Brain pericyte (primary cell): ENCODE results near the gene MAP4K2.
A peak's percentile ranks its signal among the peaks of the same experiment; 100 is the strongest.

ENCODE experiments used
- DNase-seq: peaks from one replicate; pipeline ENCODE4 v3.0.0-alpha.2; 2012; ENCODE audit warnings: low read depth, low spot score

The MAP4K2 gene

DNA sequence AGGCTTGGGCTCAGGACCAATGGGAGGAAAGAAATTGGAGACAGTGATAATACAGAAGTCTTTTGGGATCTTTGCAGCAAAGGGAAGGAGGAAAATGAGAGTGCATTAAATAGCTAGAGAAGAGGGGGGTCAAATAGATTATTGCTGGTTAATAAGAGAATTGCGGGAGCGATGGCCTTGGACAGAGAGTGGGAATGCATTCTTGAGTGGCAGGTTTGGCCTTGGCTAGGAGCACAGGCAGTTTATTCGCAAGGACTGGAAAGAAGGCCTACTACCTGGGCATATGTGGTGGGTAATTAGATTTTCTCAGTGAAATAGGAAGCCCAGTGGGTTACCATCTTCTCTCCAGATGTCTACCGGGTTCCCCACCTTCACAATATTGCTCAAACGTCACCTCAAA, 10.8 kb upstream of the MAP4K2 start:
- no peak for DNase-seq

DNA sequence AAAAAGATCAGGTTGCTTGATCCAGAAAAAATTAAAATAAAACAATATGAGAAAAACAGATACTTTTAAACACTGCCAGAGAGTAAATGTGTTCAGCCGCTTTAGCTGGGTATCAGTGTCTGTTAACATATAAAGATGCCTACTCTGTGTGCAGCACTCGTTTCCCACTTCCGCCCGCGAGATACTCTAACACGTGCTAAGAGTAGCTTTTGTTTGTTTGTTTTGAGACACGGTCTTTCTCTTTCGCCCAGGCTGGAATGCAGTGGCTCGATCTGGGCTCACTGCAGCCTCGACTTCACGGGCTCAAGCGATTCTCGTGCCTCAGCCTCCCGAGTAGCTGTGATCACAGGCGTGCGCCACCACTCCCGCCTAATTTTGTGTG, 7.9 kb upstream of the MAP4K2 start:
- DNase-seq: no peak

DNA sequence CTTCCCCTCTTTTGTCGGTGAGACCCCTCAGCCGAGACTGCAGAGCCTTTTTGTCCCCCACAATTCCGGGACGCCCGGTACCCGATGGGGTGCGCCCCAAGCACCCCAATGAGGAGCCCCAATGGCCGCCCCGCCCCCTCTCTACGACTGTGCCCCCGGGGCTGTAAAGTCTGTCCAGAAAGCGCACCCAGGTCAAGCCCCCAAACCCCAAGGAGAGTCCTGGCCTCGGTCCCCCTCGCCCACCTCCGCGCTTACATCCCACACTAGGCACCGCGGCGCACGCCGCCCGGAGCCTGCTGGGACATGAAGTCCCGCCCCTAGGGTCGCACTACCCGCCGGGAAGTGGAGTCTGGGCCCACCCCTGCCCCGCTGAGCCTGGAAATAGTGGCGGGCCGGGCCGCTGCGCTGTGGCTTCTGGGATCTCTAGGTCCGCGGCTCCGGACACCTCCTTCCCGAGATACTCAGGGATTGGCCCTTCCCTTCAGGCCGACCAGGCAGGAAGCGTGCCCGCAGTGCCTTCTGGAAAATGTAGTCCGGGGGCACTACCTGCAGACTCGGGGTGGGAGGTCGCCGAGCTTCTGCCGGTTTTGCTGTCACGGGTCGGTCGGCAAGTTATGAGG, 7.4 kb upstream of the MAP4K2 start, which contains the start of gene MEN1:
Gene MEN1, minus strand, starts transcription at position 281 of the 620 bp plus-strand sequence. CDS start 442 bp downstream, outside the sequence.
- peak; percentile 89 for DNase-seq

DNA sequence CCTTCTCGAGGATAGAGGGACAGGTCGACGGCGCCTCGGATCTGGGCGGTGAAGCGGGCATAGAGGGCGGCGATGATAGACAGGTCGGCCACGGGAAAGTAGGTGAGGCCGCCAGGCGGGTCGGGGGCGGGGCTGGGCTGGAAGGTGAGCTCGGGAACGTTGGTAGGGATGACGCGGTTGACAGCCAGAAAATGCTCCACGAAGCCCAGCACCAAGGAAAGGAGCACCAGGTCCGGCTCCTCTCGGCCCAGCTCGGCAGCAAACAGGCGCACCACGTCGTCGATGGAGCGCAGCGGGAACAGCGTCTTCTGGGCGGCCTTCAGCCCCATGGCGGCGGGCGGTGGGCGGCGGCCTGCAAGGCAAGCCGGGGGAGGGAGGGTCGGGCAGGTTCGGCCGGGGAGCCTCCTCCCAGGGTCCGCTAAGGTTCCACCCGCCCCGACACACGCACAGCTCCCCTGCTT, 6.8 kb upstream of the MAP4K2 start:
- DNase-seq: no peak

DNA sequence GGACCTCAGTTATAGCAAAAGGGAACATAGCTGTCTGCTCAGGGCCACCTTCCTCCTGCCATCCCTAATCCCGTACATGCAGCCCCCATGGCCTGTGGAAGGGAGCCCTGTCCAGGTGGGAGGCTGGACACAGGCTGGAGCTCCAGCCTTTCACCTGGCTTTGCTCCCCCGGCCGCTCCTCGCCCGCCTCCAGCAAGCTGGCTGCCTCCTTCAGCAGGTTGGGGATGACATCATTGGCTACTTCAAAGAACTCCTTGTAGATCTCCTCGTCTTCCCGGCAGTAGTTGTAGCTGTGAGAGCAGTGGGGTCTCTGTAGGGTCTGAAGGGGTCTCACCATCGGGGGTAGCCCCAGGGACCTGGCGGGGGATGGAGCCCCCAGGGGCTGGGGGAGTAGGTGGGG, 2.5 kb upstream of the MAP4K2 start:
- DNase-seq: no peak

DNA sequence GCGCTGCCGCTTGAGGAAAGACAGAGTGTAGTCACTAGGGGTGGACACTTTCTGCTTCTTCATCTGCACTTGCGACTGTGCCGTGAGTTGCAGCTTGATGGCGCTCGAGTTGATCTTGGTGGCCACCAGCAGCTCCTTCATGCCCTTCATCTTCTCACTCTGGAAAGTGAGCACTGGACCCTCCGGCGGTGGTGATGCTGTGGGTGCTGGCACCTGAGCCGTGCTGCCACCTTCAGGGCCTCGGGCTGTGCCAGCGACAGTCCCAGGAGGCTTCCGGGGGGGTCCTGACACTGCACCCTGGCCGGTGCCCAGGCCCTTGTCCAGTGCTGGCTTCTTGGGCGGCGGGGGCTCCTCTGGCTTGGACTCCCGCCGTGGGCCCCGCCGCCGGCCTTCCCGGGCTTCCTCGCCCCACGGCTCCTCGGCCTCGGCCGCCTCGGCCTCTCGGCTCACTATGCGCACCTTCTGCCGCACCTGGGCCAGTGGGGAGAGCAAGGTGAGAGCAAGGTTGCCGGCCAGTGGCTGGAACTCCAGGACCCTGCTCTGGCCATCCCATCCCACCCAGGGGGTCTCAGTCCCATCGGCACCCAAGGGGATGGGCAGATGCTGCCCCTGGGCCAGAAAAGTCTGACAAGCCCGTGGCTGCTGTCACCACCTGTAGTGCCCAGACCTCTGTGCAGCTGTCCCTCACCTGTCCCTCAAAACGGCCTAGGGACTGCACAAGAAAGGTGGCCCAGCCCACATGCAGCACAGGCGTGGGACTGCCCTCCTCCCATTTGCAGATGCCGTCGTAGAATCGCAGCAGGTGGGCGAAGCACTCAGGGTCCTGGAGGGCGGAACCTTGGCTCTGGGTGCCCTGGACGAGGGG, 1.6 kb upstream of the MAP4K2 start:
- no peak for DNase-seq

DNA sequence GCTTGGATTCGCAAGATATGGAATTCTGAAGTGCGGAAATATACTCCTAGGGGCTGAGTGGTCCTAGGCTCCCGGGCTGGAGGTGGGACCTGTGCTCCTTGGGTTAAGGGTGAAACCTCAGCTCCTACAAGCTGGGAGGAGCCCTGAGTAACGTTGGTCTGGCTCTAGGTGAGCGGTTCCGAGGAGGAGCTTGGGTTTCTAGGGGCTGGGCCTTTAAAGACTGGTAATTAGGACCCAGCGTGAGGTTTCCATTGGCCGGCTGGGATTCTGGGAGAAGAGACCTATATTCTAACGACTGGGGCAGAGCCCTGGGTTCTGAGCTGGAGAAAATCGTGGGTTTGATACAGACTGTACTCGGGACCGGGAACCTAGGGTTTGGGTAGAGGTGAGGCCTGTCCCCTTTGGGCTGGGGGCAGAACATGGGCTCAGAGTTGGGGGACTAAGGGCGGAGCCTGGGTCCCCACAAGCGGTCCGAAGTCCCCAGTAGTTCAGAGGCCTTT, 882 bp upstream of the MAP4K2 start:
- no peak for DNase-seq

DNA sequence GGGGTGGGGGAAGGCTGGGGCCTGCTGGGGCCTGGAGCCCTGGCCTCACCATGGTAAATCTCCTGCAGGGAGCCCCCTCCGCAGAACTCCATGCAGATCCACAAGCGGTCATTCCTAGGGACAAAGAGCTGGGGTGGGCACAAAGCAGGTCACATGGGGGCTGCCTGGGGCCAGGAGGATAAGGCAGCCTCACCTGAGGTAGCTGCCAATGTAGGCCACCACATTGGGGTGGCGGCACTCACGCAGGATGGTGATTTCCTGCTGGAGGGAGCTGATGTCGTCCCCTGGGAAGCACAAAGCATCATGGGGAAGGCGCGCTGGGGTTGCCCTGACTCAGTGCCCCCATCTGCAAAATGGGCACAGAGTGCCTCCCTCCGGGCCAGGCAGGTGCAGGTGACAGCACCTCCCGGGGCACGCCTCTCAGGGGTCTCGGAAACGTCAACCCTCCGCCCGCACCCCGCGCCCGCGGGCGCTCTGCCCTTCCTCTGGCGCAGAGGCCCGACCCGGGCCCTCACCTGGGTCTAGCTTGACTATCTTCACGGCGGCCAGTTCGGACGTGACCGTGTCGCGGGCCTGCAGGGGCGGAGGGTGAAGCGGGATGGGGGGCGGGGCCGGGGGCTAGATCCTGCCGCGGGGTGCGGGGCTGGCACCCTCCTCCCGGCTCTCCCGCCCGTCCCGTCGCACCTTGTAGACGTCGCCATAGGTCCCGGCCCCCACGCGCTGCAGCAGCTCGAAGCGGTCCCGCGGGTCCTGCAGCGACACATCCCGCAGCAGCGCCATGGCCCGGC, 450 bp downstream of the MAP4K2 start:
- DNase-seq: no peak

DNA sequence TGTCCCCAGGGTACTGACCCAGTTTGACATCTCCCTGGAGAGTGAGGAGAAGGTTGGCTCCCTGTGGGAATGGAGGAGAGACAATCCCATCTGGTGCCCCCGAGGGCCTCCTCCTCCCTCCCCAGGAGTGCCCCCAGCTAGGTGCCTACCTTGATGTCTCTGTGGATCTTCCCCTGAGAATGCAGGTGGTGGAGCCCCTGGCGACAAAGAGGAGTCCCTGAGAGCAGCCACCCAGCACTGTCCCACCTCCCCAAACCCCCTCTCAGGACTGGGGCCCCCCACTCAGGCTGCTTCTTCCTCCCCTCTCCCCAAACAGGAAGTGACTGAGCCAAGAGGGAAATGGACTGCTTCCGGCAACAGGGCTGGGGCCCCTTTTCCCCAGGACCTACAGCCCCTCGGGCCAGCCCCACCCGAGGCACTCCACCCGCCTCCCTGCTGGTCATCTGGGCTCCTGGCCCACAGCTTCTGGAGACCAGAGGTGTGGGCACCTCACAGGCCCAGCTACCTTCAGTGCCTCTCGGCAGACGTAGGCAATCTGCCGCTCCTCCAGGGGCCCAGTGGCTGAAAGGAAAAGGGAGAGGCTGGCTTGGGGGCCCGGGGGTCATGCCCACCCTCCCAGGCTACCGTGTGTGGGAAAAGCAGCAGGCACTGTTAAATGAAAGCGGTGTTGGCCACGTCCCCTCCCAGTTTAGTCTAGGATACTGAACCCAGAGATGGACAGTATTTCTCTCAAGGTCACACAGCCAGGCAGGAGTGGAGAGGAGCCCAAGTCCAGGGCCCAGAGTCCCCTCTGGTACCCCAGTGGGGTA, 1.2 kb downstream of the MAP4K2 start:
- DNase-seq: no peak

DNA sequence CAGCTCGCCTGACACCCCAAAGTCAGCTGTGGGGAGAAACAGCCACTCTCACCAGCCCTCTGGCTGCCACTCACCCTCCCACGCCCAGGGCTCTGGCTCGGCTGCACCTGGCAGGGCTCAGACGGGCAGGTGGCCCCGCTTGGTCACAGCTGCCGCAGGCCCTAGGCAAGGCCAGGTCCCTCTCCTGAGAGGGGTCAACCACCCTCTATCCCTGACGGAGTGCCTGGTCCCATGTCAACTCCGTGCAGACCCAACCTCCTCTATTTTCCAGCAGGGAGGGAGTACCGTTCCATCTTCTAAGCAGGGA, 1.9 kb downstream of the MAP4K2 start:
- DNase-seq: no peak

DNA sequence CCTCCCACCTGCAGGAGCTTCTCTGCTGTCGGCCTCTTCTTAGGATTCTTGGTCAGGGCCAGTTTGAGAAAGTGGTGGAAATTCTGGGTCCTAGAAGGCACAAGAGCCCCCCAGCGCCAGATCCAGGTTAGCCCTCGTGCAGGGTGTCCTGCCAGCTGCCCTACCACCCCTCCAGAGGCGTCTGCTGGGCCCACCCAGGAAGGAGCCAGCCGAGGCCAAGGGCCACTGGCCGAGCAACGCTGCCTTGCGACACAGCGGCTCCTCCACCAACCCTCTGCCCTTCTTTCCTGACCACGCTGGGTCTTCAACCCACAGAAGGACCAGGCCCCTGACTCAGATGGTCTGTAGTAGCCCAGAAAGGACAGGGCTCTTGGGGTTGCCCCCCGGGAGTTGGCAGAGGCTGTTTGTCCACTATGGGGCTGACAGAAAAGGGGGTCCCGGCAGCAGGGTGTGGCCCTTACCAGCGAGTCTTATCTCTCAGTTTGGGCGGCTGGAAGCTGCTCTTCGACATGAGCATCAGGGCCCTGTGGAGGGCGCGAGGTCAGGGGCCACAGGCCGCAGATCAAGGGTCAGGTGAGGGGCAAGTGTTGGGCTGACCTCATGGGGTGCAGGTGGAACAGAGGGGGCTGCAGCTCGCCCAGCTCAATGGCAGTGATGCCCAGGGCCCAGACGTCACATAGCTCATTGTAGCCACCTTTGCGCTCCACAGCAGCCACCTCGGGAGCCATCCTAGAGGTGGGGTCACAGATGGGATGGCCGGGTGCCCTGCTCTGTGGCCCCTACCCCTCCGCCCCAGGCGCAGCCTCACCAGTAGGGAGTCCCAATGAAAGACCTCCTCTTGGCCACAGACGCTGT, 2.5 kb downstream of the MAP4K2 start:
- DNase-seq: no peak

DNA sequence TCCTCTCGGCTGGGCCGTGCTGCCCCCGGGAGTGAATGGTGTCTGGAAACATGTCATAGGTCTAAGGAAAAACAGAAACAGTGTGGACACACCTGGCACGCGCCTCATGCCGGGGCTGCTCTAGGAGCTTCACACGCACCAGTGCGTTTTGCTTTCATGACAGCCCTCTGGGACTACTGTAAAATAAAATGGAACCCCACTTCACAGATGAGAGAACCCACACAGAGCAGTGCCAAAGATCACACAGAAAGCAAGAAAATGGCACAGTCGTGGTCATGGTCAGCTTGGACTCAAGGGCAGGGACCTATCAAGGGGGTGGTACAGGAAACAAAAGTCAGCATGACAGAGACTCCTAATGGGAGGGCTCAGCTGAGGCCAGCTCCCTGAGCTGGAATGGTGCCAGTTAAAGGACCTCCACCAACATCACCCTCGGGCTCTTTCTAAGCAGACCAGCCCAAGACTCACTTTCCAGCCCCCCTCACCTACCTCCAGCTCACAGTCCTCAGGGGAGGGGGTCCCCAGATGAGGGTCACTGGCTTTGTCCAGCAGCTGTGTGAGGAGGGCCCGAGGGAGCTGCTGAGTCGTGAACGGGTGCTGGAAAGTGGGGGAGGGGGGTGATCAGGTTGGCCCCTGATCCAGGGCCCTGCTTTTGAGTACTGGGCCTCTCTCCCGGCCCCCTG, 3.3 kb downstream of the MAP4K2 start:
- DNase-seq: no peak

DNA sequence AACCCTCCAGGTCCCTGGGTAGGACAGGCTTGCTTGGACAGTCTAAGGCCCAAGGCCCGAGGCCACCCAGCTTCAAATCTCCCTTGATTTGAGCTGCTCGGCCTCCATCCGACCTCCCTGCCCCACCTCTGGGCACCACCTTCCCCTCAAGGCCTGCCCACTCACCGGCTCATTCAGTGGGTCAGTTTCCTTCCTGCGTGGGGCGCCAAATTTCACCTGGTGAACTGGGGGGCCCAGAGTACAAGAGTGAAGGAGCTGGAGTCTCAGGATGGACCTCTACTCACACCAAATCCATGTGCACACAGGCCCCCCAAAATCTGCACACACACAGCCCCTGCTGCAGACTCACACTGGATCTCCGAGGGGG, 3.8 kb downstream of the MAP4K2 start:
- no peak for DNase-seq

DNA sequence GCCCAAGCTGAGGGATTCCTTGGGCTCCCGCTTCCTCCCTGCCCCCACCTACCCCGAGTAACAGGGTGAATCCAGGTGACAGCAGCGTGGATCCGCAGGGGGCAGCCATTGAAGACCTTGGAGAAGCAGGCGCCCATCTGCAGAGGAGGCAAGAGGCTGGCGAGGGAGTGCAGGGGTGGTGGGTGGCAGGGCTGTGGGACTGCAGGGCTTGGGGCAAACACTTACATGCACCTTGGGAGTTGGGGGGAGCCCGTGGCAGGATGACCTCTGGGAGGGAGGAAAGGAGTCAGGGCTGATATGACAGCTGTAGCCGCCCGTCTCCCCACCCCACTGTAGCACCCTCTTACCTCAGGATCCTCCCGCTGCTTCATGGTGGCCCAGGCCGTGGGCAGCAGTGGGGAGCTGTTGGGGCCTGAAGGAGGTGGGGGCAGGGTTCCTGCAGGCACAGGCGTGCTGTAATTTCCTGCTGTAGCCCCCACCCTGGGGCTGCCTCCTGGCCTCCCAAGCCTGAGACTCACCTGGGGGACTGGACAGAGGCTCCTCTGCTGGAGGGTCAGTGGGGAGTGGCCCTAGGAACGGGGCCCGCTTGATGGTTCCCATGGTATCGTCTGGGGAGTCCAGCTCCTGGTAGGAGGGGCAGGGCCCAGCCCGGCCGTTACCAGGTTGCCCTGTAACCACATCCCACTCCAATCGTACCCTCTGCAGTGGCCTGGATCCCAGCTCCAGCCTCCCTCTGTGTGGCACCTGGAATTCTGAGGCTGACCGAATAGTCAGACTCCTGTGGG, 6.1 kb downstream of the MAP4K2 start:
- no peak for DNase-seq

DNA sequence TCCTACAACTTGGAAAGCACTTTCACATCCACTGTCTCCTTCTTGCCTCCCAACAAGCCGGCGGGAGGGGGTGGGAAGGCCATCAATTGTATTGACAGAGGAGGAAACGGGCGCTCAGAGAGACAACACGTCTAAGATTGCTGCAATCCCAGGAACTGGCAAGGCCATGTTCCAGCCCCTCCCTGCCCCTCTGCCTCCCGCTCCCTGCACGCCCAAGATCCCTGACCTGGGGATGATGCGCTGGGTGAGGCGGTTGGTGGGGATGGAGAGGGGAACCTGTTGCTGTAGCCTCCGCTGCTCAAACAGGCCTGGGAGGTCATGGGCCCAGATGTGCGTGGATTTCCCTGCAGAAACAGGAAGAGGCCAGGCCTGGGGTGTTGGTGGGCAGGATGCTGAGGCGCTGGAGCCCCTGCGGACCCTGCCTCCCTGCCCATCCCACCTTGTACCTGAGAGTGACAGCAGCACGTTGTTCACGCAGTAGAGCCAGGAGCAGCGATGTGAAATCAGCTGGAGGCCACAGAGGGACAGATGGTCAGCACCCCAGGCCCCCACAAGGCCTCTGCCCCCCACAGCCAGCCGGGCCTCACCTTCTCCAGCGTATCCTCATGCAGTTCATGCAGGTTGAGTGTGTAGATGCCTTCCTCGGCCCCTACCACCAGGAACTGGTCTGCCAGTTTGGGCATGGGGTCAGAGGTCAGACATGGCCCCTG, 6.8 kb downstream of the MAP4K2 start:
- no peak for DNase-seq

DNA sequence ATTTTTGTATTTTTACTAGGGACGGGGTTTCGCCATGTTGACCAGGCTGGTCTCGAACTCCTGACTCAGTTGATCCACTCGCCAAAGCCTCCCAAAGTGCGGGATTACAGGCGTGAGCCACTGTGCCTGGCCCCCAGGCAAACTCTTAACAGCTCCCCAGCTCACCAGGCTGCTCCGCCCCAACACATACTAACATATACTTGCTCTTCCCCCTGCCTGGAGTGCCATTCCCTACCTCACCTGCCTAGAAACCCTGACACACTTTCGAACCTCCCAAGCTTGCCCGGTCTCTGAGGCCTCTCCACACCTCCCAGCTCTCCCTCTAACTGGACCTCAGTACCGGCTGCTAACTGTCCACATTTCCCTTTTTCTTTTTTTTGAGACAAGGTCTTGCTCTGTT, 8.5 kb downstream of the MAP4K2 start:
- no peak for DNase-seq

DNA sequence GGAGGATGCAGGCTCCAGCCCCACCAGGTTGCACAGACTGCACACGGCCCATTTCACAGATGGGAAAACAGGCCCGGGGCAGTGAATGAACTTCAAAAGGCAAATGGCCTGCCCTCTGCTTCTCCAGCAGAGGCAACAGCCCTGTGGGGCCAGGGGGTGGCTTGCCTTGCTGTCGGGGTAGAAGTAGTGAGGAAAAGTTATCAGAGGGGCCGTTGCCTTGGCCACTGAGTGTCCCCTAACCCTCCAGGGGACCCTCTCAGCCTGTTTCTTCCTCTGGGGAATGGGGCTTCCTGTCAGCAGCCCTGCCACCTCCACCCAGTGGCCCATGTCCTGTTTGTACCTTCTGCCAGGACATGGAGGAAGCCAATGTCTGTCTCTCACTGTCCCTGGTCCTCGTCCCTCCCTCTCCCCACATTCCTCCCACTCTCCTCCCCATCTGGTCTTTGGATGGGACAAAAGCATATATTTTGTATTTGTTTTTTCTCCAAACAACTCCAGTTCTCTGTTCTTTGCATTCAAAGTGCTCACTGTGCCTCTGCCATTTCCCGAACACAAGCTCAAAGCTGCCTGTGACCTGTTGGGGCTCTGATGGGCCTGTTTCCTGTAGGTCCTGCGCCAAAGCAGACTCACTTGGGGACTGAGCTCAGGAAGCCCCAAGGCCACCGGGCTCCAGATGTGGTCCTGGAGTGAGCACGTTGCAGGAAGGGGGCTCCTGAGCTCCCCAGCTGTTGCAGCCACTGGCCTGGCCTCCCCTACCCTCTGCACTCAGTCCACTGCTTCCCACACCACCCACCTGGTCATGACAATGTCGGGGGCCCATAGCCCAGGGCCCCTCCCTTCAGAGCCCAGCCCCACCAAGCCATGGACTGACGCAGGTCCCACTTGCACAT, 9.5 kb downstream of the MAP4K2 start:
- no peak for DNase-seq

DNA sequence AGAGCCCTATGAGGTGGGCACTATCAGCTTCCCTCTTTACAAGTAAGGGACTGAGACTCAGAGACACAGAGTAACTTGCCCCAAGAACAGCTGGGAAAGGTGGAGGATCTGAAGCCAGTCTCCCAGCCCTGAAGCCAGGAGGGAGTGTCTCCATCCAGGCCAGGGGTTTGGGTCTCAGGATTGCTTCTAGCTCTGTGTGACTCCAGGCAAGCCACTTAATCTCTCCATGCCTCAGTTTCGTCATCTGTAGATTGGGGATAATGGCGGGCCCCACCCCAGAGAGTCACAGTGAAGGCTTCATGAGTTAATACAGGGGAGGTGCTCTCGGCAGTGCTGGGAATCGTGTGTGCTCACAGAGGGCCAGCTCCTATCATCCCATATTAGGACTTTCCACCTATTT, 10.5 kb downstream of the MAP4K2 start:
- no peak for DNase-seq
